OCI-LY3 (cell line): Measurements from ENCODE around the gene TTL.

Experiments
- H2AFZ ChIP-seq: fragments of 200-600, 300-600 bp; shearing (Covaris generic); 2 replicates; pipeline ENCODE4 v1.6.0; 2014; ENCODE audit warnings: antibody characterized with exemption, low read depth, low read length
- H3K27ac ChIP-seq: fragments of 200-600, 300-600 bp; sonication (generic); 2 replicates; pipeline ENCODE4 v1.5.1; 2014; ENCODE audit warnings: mild to moderate bottlenecking, low read length, moderate library complexity, mixed read lengths
- H3K27me3 ChIP-seq: fragments of 200-600, 300-600 bp; sonication (generic); 2 replicates; pipeline ENCODE4 v1.6.1; 2014; ENCODE audit warnings: low read depth, low read length, mixed read lengths
- H3K36me3 ChIP-seq: fragments of 200-600, 300-600 bp; sonication (generic); replicated peaks from 2 replicates; pipeline ENCODE3; 2014; ENCODE audit warnings: low read depth, low read length, mixed read lengths
- H3K4me1 ChIP-seq: fragments of 300-600, 200-600 bp; sonication (generic); 2 replicates; pipeline ENCODE4 v1.6.1; 2014; ENCODE audit warnings: low read length, mixed read lengths
- H3K4me2 ChIP-seq: fragments of 200-600, 300-600 bp; sonication (generic); 2 replicates; pipeline ENCODE4 v1.6.1; 2014; ENCODE audit warnings: low read length, mixed read lengths
- H3K4me3 ChIP-seq: fragments of 300-600, 200-600 bp; sonication (generic); 2 replicates; pipeline ENCODE4 v1.5.1; 2014; ENCODE audit warnings: antibody characterized with exemption, mild to moderate bottlenecking, low read length, moderate library complexity
- H3K79me2 ChIP-seq: fragments of 300-600, 200-600 bp; shearing (Covaris generic); 2 replicates; pipeline ENCODE4 v1.6.1; 2014; ENCODE audit warnings: mild to moderate bottlenecking, low read length, mixed read lengths
- H3K9ac ChIP-seq: fragments of 300-600, 200-600 bp; shearing (Covaris generic); 2 replicates; pipeline ENCODE4 v1.6.0; 2014; ENCODE audit warnings: mild to moderate bottlenecking, low read length, moderate library complexity
- H3K9me3 ChIP-seq: fragments of 200-600, 300-600 bp; shearing (Covaris generic); 2 replicates; pipeline ENCODE4 v1.6.1; 2014; ENCODE audit warnings: low read length, mixed read lengths; ENCODE audit not compliant: insufficient read depth
- H4K20me1 ChIP-seq: fragments of 200-600, 300-600 bp; sonication (generic); 2 replicates; pipeline ENCODE4 v1.6.1; 2016; ENCODE audit warnings: low read length, mixed read lengths; ENCODE audit not compliant: insufficient read depth
- CTCF ChIP-seq: fragments of 200-600, 300-600 bp; sonication (generic); IDR thresholded peaks from 2 replicates; pipeline ENCODE4 v1.5.1; 2014; ENCODE audit warnings: antibody characterized with exemption, low read length, low read depth
- EZH2phosphoT487 ChIP-seq: fragments of 200-600 bp; shearing (Covaris generic); IDR thresholded peaks from 2 replicates; pipeline ENCODE4 v1.6.1; 2018; ENCODE audit warnings: antibody characterized with exemption, mixed run types, low read depth

The TTL gene

DNA sequence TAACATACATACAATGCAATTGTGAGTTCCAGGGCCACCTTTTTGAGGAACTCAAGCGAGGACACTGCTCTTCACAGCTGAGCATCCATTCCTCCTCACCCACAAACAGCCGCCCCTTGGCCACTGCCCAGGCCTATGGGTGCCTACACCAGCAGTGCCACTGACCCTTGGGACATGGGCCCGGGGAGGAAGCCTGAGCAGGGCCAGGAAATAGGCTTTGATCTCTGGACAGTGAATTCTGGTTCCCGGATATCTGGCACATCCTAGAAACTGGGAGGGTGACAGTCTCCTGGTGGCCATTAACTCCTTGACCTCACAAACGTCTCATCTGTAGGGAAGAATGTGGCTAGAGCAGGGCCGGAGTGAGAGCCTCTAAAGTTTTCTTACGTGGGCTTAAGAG lies 5.5 kb upstream of the TTL start:
- TF ChIP-seq EZH2phosphoT487 (no peak), CTCF (no peak)
- H3K4me3 ChIP-seq = no peak overlapping the region

DNA sequence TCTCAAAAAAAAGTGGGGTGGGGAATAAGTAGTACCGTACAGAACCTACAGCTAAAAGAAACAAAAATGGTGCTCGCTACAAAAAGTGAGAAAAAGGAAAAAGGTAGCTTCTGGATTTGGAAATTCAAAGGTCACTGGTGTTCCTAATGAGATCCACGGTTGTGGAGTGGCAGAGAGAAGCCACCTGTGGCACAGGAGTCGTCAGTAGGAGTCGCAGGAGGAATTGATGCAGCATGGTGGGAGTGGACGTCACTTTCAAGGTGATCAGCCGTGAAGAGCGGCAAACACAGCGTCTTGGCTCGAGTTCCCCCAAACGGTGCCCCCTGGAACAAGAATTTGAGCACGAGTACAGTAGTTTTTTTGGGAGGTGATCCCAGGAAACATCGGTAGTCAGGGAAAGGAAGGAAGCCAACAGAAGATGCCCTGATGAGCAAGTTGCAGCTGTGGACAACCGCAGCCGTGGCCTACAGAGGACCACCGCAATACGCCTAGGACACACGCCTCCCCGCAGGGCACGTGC lies 1.4 kb upstream of the TTL start:
- Histone ChIP-seq H3K4me3 (peak overlapping the region; percentile 96), H3K27ac (peak overlapping the region; percentile 85; the same call in 1 of the 2 replicates), H4K20me1 (no peaks in the 10 kb centered on the region), H3K4me1 (peaks cover 5% of the 10 kb centered on the region), H3K4me2 (peak overlapping the region; percentile 90), H2AFZ (peak overlapping the region; percentile 96), H3K9me3 (no peaks in the 10 kb centered on the region), H3K36me3 (no peaks in the 10 kb centered on the region), H3K27me3 (no peaks in the 10 kb centered on the region), H3K79me2 (peaks cover 19% of the 10 kb centered on the region), H3K9ac (peak overlapping the region; percentile 94)
- TF ChIP-seq EZH2phosphoT487 (no peak), CTCF (peak; percentile 41)

More for the DNA sequence above, 5.5 kb upstream of the TTL start:
- Histone ChIP-seq H4K20me1 (no peaks in the 10 kb centered on the region), H3K27ac (no peak overlapping the region), H3K36me3 (no peaks in the 10 kb centered on the region), H3K4me1 (peaks cover 6% of the 10 kb centered on the region), H3K9me3 (no peaks in the 10 kb centered on the region), H3K4me2 (no peak overlapping the region), H2AFZ (no peak overlapping the region), H3K27me3 (no peaks in the 10 kb centered on the region), H3K9ac (no peak overlapping the region), H3K79me2 (no peaks in the 10 kb centered on the region)

GRCh38 chr2:112481050-112481527 lies 867 bp upstream of the TTL start:
- Histone ChIP-seq H3K4me3 (peak overlapping the region; percentile 96), H3K4me2 (peak overlapping the region; percentile 90), H3K9me3 (no peaks in the 10 kb centered on the region), H3K27ac (peak overlapping the region; percentile 85), H2AFZ (peak overlapping the region; percentile 96), H3K27me3 (no peaks in the 10 kb centered on the region), H3K4me1 (peaks cover 5% of the 10 kb centered on the region), H3K9ac (peak overlapping the region; percentile 94), H3K36me3 (peaks cover under 1% of the 10 kb centered on the region), H3K79me2 (peaks cover 19% of the 10 kb centered on the region), H4K20me1 (no peaks in the 10 kb centered on the region)
- peak; percentile 55 for TF ChIP-seq CTCF
- TF ChIP-seq EZH2phosphoT487 = no peak

GRCh38 chr2:112482309-112483041 lies 519 bp downstream of the TTL start:
- Histone ChIP-seq H4K20me1 (no peaks in the 10 kb centered on the region), H3K9ac (peak overlapping the region; percentile 84), H3K9me3 (no peaks in the 10 kb centered on the region), H3K27ac (peak overlapping the region; percentile 35; the same call in 1 of the 2 replicates), H3K4me1 (peaks cover 5% of the 10 kb centered on the region), H3K36me3 (peaks cover 5% of the 10 kb centered on the region), H2AFZ (peak overlapping the region; percentile 86), H3K4me2 (peak overlapping the region; percentile 99), H3K4me3 (peak overlapping the region; percentile 87), H3K27me3 (no peaks in the 10 kb centered on the region), H3K79me2 (peaks cover 19% of the 10 kb centered on the region)
- no peak for TF ChIP-seq CTCF
- no peak for TF ChIP-seq EZH2phosphoT487
